SKM-1 treated with dmso at 0.1 percent for 144 hours (cell line): ENCODE data around the gene DFFB.

Source experiments
- DNase-seq: peaks from one replicate; lab custom pipeline; 2025; ENCODE audit not compliant: unreplicated experiment; lab: John Stamatoyannopoulos, UW

Gene DFFB

GRCh38 chr1:3831689-3832088, 25.6 kb upstream of the DFFB start:
- no peak for DNase-seq

GRCh38 chr1:3834701-3835100, 22.6 kb upstream of the DFFB start:
- DNase-seq, result no peak

GRCh38 chr1:3836421-3836820, 20.9 kb upstream of the DFFB start:
- DNase-seq, result no peak

GRCh38 chr1:3837200-3837599, 20.1 kb upstream of the DFFB start:
- no peak for DNase-seq

GRCh38 chr1:3837685-3838084, 19.6 kb upstream of the DFFB start:
- no peak for DNase-seq

GRCh38 chr1:3838788-3839187, 18.5 kb upstream of the DFFB start:
- no peak for DNase-seq

- no peak for DNase-seq
Observed at GRCh38 chr1:3841491-3841890, 15.8 kb upstream of the DFFB start.

- DNase-seq, result no peak
Observed at GRCh38 chr1:3842912-3843311, 14.4 kb upstream of the DFFB start.

- no peak for DNase-seq
Observed at GRCh38 chr1:3846541-3846940, 10.7 kb upstream of the DFFB start.

GRCh38 chr1:3847081-3847480, 10.2 kb upstream of the DFFB start:
- no peak for DNase-seq

- DNase-seq, result no peak
Observed at GRCh38 chr1:3850857-3851256, 6.4 kb upstream of the DFFB start.

GRCh38 chr1:3851292-3851691, 6.0 kb upstream of the DFFB start:
- no peak for DNase-seq

- no peak for DNase-seq
Observed at GRCh38 chr1:3852091-3852490, 5.2 kb upstream of the DFFB start.

- no peak for DNase-seq
Observed at GRCh38 chr1:3852711-3853485, 4.4 kb upstream of the DFFB start.

GRCh38 chr1:3857791-3858129, 484 bp downstream of the DFFB start:
- DNase-seq, result no peak

- no peak for DNase-seq
Observed at GRCh38 chr1:3858231-3858981, 1.1 kb downstream of the DFFB start.

GRCh38 chr1:3863231-3863935, 6.1 kb downstream of the DFFB start:
- no peak for DNase-seq

- no peak for DNase-seq
Observed at GRCh38 chr1:3864884-3865283, 7.6 kb downstream of the DFFB start.

GRCh38 chr1:3865606-3866160, 8.4 kb downstream of the DFFB start:
- no peak for DNase-seq

GRCh38 chr1:3868464-3869006, 11.3 kb downstream of the DFFB start:
- no peak for DNase-seq

GRCh38 chr1:3869751-3870301, 12.6 kb downstream of the DFFB start:
- DNase-seq, result no peak
